HPDE6-E6E7 (cell line): Measurements from ENCODE around the gene TCF12.

Source experiments
- DNase-seq: peaks from one replicate; pipeline ENCODE4 v3.0.0; 2011; ENCODE audit warnings: missing footprints; ENCODE audit errors: extremely low spot score

The TCF12 gene

DNA sequence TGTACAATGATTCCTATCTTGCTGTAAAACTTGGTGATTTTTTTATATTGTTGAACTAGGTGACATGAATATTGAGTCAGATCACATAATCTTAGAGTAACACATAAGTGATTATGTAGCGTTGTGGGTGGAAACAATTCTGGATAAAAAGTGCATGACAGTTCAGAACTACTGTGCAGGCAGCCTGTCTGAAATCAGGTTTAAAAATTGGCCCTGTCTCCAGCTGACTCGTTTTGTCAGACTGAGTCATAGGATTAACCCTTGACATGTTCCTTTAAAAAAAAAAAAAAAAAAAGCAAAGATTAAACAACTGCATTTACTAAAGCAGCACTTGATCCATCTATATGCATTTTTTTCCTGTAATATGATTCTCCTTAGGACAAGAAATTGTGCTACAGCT lies 297.8 kb downstream of the TCF12 start:
- peak; percentile 5 for DNase-seq

DNA sequence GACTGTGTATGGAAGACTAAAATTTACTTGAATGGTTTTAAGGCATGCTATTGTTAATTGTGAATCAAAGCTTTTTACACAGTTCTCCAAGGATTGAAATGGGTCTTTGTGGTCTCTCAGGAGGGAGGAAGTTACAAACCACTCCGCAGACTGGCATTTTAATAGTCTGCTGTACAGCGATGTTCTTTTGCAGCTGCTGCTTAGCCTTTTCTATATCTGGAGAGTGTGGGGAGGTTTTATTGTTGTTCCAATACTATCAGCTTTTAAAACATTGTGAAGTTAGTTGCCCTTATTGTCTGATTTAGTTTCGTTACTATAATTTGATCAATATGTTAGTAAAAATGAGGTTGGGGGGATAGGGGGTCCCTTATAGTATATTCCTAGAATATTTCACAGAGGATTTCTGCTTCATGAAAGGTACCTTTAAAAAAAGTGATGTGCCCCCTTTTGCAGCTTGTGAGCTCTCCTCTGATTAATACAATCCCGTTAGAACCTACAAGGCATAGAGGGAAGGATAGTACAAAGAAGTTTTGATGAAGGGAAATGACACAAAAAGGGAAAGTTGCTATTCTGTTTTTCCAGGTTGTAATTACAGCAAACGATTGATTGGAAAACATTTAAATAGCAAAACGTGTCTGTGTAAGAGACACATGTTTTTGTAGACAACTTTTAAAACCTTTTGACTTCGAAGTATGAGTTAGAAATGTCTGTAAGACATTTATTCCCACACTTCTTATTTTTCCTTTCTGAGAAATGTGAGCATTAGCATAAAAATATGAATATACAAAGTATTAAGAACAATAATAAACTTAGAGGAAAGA lies 299.5 kb downstream of the TCF12 start:
- DNase-seq: no peak

DNA sequence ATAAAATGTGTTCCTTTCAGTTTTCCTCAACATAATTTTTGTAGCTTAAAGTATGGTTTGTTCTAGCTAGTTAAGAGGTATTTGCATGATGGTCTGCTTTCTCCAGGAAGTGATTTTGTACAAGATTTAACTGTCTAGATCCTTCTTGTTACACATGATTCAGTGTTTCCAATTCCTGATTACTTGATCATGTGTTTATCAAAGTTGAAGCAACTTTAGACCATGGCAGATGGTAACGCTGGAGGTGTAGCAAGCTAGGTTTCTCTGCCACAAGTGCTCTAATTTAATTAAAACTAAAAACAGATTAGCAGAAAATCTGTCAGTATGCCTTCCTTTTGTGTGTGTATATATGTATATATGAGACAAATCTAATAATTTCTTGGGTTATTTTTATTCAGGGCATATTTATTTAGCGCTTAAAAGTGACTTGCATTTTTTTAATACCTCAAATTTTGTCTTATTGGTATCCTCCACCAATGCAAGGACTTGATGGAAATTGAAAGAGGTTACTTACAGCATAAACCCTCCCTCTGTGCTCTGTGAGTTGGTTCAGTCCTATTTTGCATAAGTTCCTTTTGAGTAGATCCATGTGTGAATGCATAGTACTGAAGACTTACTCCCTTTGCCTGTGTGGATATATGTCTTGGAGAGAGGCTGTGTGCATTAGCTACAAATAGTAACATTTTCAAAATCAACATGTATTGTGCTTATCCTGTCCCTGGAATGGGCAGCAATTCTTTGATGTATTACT lies 300.6 kb downstream of the TCF12 start:
- DNase-seq: no peak

DNA sequence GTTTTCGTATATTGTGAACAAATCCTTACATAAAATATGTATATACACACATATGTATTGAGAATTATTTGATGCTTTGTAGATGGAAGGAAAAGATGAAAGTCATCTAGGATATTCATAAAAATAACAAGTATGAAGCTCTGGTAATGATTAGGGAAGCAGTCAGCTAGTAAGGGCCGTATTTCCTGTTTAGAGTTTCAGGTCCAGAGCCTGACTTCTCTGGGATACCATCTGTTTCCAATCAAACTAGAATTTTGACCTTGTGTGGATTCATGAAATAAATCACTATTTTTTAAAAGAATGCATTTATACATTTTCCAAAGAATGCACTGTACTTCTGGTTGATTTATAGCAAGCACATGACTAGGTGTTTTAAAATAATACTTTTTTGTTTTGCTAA lies 301.8 kb downstream of the TCF12 start:
- DNase-seq: no peak

DNA sequence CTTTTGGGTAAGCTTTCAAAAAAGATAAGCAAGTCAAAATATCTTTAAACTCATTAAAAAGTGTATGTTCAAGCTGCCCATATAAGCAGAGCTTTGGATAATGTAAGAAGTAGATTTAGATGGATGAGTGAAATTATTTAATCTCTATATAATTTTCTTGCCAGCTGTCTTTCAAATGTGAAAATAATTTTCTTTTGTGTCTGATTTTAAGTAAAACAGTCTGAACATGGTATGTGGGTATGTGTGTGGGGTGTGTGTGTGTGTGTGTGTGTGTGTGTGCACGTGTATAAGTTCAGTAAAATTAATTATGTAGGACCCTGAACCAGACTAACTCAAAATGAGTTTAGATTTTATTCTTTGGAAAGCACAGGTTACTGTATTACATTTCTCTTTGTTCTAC lies 302.7 kb downstream of the TCF12 start:
- no peak for DNase-seq

DNA sequence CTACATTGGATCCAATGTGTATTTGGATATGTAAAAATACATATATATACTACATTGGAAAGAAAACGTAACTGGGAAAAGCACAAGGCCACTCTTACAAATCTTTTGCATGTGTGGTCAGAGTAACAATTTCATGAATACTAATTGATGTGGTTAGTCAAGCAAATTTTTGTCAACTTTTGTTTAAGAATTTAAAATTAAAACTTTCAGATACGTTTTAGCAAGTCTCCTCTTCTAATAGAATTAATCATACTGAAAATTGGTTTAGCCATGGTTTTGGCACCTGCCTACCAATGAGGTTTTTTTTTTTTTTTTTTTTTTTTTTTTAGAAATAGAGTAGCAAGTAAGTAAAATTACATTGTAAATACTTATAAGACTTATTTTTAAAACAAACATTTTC lies 304.9 kb downstream of the TCF12 start:
- no peak for DNase-seq

DNA sequence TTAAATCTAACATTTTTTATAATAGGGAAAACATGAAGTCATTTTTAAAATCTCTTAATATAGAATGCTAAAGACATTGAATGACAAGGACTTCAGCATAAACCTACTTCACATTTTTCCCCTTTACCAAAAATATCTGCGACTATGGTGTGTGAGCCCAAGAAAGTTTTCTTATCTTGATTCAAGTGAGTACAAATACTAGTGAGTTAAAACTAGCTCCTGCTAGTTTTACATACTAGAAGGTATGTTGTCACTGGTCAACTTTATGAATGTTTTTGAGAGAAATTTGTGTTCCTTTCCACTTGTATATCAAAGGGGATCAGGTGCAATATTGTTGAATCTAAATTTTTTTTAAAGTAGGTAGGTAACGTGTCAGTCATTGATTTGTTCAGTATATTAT lies 305.4 kb downstream of the TCF12 start:
- DNase-seq: no peak

DNA sequence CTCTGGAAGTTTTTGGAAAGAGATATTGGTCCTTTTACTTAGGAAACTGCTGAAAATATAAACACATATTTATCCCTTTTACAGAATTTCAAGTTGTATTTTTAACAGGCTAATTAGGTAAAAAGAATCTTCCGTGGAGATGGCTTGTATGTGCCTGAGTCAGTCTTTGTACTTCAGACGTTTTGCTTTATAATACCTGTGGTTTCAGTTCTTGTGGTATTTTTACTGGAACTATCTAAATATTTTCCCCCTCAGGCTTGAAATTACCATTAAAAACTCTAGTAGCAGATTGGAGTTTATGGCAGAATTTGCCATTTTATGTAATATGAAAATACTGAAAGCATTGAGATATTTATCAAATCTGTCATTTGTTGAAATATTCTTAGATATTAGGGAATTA lies 306.2 kb downstream of the TCF12 start:
- DNase-seq: no peak

DNA sequence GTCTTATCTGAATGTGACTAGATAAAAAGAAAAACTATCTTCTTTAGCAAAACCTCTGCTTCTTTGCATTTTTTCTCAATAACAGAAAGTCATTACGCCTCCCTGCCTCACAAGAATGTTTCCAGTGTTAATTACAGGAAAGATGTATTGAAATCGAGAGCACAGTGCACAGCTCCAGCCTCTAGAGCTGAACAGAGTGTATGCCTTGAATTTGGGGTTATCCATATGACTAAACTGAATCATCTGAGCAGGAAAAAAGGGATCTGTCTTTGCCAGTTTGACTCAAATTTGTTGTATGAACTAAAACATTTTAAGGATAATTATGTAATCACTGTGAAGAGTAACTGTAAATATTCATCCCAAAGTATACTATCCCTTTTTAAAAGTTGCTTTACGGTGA lies 308.7 kb downstream of the TCF12 start:
- DNase-seq: no peak

DNA sequence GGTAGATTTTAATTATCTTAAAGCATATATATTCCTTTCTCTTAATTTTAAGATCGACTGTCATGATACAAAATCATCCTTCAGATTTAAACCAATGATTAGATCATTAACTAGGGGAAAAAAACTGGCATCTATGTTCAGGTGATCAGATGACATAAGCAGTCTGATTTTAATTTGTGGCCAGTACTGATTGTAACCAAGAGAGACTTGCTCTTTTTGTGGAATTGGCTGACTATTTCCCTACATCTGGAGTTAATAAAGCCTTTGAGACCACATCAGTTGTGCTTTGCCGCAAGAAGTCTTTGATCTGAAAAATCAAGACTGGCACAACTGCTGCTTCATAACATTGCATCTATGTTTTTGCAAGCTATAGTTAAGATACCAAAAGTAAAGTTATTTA lies 309.5 kb downstream of the TCF12 start:
- DNase-seq: no peak

DNA sequence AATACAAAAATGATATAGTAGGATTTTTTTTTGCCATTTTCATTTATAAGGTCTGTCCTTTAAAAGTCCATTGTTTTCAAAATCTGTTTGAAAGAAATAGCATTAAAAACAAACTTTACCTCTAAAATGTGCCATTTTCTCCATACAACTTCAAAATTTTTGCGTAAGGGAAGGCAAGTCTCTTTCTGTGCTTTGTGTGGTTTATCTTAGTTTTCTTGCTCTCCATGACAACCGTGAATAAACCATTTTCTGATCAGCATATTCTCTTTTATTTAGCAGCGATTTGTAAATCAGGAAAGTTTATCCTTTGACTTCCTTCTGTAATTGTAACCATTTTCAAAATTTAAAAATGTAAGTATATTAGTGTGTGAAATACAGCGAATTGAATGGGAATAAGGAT lies 310.0 kb downstream of the TCF12 start:
- DNase-seq: no peak

DNA sequence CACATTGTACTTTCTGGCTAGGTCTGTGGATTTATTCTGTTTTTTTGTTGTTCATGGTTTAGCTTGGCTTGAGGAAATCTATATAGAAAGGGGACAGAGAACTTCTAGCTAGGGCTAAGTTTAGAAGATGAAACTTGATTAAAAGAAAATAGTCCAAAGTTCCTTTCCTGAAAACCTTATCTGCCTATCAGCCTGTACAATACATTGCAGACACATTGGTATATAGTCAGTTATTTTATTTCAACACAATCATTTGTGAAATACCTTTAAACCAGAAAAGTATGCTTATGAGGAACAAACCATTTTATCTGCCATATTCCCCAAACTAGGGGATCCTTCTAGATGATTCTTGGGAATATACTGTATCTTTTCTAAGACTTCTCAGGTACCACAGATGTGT lies 310.6 kb downstream of the TCF12 start:
- DNase-seq: no peak

DNA sequence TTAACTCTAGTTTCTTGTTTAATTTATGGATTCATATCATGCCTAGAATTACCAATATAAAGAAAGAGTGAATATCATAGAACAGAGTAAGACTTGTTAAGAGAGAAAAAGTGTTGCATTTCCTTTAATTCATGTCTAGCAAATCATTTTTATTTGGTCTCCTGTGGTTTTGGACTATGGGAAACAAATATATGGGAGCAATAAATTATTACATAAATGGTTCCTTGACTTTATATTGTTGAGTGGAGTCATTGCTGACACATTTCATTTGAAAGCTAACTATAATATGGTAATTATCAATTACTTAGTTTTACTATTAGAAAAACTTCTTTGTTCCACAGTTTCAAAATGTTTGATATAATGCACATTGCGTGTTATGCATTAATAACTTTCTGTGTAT lies 313.1 kb downstream of the TCF12 start:
- DNase-seq: no peak

DNA sequence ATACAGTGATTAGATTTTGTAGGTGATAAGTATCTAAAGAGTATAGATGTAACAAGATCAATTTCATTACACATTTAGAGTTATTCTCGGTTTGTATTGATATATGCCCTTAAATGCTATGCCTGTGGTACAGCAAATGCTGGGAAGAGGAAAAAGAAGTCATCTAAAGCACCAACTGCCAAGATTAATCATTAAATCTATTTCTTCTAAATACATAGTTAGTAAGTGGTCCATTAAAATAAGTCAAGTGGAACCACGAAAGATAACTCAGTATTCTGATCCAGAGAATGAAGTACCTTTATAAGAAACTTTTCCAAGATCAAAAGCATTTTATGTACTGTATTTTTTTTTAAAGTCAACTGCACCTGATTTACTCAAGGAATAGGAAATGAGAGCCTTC lies 315.7 kb downstream of the TCF12 start:
- DNase-seq: no peak

DNA sequence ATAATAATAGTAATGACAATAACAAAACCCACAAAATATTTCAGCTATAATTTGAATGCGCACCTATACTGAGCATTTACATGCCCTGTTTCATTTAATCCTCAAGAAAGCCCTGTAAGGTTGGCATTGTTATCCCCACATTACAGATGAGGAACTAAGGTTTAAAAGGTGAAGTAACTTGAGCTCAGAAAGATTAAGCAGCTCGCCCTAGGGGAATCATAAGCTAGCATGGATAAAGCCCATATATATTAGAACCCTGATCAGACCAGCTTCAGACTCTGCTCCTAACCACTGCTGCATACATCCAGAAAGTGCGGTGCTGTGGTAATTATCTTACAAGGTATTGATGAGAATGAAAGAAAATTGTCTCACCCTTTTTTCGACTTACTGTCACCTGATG lies 316.7 kb downstream of the TCF12 start:
- no peak for DNase-seq

DNA sequence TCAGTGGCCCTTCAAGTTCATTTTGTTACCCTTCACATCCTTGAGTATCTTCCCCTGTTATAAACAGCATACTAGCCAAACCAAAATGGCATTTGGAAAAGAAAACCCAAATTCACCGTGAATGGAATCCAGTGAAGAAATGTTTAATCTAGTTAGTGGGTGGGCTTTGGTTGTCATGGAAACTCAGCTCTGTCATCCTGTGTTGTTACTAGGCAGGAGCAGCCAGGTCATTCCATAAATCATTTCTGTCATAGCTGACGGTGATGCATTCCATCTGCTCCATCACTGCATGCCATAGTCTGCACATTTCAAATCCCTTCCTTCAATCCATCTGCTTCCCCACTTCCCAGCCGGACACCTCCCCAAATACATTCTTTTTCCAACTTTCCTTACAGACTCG lies 317.4 kb downstream of the TCF12 start:
- no peak for DNase-seq

DNA sequence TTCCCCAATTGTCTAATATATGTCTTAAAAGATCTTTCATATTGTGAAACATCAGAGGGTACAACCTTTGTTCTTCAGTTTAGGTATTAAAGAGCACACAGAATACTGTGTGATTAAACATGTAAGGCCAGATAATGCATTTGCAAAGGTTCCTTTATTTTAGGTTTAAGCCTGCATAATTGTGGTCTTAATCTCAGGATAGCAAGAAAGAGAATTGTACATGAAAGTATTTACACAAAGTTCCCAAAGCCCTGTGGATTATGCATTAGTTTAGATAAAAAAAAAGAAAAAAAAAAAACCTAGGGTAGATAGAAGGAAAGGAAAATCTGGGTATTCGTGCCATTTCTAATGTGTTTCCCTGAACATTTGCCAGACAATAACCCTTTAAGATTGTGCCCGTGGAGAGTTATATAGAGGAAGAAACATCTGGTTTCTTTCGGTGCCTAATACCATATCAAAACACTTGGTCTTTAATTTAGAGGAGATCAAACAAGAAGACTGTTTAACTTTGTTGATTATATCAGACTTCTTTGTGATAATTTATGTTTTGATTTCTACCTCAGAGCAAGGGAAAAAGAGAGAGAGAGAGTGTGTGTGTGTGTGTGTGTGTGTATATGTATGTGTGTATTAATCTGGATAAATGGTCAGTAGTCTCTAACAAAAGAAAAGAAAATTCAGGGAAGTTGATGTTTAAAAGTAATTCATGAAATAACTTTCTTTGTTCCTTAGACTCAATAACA lies 318.3 kb downstream of the TCF12 start:
- DNase-seq: no peak

DNA sequence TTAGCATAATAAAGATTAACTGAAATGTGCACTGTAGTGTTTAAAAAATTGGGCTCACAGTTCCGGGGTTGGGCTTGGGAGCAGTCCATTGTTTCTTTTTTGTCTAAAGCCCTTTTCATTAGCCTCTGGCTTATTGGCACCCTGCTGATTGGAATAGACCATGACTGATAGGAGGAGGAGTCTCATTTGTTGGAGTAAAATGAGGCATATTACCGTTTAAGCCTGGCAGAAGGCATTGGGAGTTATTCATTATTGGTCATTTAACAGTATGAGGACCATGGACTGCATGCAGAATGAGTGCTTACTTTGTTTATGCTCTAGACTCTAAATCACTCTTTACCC lies 318.8 kb downstream of the TCF12 start:
- no peak for DNase-seq

DNA sequence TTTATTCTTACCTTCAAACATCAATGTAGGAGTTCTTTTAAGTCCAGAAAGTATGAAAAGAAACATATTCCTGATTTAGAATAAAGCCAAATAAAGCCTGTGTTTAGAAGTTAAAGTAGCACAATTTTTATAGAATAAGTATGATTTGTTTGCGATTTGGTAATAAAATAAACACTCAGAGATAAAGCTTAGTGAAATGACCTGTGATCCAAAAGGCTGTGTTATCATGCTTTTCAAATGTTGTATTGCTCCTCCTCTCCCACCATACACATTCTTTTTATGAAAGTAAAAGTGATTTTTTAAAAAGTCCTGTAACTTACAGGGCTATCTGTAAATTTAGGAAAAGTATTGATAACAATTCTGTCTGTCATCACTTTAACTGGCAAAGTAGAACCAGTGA lies 319.2 kb downstream of the TCF12 start:
- no peak for DNase-seq

DNA sequence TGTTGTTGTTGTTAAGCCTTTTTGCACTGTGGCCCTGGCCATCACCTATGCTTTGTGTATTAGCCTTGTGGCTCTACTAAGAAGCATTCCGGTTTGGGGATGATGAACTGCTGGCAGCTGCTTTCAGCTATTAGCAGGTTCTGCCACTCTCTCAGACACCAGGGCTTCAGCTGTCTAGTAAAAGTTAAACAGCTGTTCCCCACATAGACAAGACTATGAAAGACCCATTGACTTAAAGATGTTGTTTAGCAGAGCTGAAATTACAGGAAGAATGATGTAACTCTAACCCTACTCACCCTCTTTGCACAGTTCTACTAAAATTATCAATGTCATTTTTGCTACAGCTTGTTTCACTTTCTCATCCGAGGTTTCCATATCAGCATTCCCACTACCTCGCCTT lies 326.7 kb downstream of the TCF12 start:
- DNase-seq: no peak

DNA sequence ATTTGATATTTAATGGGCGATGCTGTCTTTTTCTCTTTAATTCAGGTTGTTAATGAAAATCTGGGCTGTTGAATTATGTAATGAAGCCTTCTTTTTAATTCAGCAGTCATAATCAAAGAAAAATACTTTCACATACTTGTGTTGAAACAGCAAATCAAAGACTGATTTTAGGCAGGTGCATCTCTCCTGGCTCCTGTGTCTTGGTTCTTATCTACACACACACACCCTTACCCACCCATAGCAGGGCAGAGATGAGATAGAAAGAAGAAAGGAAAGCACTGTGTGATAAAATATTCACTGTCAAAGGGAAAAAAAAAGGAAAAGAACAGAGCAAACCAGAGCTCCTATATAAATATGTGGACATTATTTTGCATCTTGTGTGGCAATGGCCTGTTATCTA lies 327.3 kb downstream of the TCF12 start:
- no peak for DNase-seq

DNA sequence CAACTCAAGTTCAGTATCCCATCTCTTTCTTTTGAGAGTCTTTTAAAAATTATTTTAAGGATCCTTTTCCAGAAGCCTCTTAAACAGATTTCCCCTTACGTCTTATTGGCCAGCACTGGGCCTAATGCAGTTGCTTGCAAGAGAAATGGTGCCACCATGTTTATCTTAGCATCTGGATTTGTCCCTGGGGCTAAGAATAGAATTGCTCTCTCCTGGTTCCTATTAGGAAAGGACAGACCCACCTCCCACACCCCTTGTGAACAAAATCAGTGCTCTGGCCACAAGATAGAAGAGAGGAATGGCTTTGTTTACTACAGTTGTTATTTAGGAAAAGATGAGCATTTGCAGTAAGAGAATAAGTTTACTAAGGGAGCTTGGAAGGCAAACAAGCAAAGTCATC lies 329.6 kb downstream of the TCF12 start:
- no peak for DNase-seq

DNA sequence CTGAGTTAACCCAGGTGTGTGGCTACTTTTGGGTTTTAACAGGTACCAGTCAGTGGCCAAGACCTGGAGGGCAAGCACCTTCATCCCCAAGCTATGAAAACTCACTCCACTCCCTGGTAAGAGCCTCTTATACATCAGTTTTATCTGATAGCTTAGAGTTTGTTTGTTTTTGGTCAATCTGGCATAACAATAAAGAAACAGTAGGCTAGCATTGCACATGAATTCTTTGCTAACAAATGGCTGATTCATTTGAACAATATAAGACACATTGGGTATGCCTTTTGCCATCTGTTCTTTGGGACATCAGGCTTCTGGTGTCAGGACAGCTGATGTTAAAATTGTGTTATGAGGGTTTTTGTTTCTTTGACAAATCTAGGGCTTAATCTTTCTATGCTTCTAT lies 332.9 kb downstream of the TCF12 start:
- no peak for DNase-seq
